GM21619 (cell line): ENCODE data around the gene EEF1A2.

ENCODE experiments used
- ATAC-seq: cut with Tn5 transposase; IDR thresholded peaks from one replicate; pipeline ENCODE4 v1.9.1; 2021; ENCODE audit not compliant: unreplicated experiment

The EEF1A2 gene

DNA sequence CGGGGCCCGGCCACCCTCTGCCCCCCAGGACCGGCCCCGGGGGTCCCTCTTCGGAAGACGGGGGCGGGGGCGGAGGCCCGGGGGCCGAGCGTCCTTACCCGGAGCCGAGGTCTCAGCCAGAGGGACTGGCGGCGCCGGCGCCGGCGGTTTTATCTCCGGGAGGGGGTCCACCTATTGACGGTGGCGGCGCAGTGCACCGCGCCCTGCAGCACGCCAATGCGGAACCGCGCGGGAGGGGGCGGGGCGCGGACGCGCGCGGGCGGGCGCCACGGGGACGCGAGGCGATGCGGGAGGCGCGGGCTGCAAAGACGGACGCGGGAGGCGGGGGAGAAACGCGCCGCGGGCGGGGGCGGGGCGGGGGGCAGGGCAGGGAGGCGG lies at the start of gene EEF1A2:
TSS of gene EEF1A2 (minus strand) at position 124 of the 378 bp plus-strand sequence. CDS start 1,320 bp downstream, outside the sequence.
- no peak for ATAC-seq

DNA sequence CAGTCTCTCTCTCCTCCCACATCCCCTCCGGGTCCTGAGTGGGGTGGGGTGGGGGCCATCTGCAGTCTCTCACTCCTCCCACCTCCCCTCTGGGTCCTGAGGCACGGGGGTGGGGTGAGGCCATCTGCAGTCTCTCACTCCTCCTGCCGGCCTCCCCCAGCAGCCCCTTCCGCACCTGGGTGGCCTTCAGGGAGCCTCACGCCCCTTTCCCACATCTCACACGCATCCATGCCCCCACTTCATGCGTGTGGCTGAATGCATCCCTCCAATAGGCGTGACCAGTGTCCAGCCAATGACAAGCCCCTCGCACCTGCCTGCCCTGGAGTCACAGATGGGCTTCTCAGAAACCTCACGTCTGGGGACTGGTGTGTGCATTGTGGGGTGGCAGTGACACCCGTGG lies 49.7 kb upstream of the EEF1A2 start:
- no peak for ATAC-seq

DNA sequence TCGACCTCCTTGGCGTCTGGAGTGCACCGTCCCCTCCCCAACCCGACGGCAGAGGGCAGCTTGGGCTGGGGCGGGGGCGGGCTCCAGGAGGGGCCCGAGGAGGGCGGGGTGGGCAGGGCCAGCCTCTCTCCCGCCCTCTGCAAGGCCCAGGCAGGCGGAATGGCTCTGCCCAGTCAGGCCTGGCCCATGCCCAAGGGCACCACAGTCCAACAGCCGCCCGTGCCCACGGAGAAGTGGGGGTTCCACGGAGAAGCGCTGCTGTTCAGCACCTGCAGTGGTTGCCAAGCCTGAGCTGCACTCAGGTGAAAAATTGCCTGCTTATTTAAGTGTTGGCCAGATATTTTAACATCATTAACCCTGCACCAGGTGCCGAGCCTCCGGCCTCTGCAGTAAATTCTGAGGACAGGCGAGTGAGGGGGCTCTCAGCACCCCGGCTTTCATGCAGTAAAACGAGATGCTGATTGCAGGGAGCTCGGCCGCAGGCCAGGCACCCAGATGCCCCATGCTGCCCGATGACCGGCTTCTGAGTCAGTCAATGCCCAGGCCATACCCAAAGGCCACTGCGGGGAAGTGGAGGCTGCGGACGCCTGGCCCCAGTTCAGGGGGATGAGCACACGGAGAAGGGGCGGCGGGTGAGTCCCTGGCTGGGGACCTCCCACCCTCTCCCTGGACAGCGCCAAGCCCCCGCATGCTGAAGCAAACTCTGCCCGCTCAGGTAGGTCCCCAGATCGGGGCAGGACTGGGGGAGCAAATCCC lies 49.0 kb upstream of the EEF1A2 start, which contains the start of gene SRMS:
TSS of gene SRMS (minus strand) at position 25 of the 756 bp plus-strand sequence. CDS start 286 bp downstream, outside the sequence.
- ATAC-seq, result no peak

DNA sequence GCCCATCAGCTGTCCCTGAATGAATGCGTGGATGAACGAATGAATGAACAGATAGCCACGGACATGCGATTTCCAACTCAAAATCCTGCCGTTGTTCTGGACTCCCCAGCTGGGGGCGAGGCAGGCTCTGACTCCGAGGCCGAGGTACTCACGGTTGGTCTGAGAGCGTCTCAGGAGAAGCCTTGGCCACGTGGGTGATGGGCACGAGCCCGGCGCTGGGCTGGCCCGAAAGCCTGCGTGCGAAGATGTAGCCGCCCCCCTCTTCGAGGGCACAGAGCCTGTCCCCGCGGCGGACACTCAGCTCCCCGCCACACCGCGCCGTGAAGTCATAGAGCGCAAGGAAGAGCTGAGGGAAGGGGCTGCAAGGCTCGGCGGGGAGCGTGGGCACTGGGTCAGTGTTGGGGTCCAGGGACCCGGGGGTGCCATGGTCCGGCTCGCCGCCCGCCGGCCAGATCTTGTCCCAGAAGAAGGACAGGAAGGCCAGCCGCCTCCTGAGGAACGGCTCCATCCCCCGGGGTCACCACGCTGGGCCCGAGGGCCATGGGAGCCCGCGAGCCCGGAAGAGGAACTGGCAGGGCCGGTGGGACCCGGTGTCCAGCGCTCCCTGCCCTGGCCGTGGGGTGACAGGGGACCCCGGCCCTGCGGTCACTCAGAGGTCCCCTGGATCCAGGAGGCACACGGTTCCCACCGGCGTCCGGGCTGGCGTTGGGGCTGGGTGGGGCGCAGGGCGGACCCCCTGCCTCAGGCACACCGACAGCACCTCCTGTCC lies 48.3 kb upstream of the EEF1A2 start:
- ATAC-seq, result no peak

DNA sequence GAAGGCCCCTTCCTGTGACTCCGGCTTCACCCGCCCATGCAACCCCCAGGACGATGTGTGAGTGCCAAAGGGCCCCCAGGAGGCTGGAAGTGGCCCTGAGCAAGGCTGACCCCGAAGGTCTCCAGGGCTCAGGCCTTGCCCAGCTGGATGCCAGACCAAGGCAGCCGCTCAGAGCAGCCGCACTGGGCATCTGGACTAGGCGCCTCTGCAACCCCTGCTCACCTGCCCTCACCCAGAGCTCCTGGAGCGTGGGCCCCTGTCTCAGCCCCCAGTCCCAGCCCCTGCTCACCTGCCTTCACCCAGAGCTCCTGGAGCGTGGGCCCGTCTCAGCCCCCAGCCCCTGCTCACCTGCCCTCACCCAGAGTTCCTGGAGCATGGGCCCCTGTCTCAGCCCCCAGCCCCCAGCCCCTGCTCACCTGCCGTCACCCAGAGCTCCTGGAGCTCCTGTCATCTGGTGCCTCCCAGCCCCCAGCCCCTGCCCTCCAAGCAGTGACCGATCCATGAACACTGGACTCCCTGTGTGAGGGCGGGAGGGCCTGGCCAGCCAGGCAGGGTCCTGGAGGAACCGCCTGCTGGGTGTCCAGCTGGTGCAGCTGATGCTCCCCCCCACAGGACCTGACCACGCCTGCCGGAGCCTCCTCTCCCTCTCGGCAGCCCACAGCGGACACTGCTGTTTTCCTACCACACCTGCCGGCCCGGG lies 47.5 kb upstream of the EEF1A2 start:
- no peak for ATAC-seq

DNA sequence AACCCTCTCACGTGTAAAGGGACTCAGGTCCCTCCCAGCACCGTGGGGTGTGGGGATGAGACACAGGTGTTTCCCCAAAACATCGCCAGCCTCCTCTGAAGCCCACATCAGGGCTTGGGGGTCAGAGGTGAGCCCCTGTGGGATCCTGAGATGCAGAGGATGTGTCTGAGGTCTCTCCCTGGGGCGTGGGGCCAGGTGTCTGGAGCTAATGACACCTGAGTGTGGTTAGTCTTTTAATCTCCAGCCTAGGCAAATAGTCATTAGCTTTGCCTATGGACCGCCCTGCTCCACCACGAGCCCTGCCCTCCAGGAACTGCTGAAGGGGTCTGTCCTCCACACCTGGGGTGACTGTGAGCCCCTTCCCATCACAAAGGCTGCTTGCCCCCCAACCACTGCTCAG lies 46.9 kb upstream of the EEF1A2 start:
- ATAC-seq, result no peak

DNA sequence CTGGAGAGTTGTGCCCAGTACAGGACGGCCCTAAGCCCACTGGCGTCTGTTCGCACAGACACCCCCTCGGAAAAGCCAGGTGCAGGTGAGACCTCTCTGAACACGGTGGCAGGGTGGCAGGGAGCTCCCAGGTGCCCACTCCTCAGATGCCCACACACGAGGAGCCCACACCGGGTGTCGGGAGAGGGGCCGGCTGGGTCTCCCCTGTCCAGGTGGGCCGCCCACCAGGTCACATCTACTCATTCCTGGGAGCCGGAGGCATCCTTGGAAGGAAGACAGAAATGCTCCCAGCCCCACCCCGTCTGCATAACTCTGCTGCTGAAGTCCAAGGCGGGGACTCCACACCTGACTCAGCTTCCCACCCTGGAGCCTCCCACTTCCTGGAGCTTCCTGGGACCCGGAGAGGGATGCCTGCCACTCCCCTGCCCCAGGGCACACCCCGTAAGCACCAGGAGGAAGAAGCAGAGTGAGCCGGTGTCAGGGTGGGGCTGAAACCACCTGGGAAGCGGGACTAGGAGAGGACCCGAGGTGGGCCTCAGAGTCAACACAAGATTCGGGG lies 46.2 kb upstream of the EEF1A2 start:
- ATAC-seq, result no peak

DNA sequence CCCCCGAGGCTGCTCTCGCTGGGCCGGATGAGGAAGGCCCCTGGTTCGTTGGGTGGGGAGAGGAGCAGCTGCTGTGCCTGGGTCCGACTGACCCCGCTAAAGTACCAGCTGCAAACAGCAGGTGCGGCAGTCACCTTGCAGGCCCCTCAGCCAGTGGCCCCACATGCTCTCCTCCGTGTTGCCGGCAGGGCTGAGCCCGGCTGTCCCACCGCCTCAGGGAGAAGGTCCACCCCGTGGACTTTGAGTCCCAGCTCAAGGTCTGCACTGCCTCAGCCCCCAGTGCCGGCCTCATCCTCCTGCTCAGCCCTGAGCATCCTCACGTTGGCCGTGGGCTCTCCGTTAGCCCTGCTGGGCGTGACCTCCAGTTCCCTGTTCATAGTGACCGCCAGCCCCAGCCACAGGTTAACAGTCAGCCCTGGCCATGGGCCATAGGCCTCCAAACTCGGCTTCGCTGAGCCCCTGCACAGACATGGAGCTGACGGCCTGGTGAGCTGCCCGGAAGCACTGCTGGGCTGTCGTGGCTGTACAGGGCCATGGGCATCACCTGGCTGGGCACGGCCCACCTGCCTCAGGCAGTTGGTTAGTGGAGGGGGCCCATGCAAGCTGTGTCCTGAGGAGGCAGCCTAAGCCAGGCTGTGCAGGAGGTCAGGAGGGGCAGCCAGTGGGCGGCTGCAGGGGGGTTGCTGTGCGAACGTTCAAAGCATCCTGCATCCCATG lies 45.5 kb upstream of the EEF1A2 start:
- no peak for ATAC-seq

DNA sequence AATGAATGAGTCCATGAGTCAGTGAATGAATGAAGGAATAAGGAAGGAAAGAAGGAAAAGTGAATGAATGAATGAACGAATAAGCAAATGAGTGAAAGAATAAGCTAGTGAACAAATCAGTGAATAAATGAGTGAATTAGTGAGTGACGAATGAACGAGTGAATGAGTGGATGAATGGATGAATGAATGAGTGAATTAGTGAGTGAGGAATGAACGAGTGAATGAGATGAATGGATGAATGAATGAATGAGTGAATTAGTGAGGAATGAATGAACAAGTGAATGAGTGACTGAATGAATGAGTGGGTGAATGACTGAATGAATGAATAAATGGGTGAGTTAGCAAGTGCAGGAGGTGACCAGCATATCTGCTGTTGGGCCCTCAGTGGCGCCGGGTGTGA lies 44.9 kb upstream of the EEF1A2 start:
- no peak for ATAC-seq

DNA sequence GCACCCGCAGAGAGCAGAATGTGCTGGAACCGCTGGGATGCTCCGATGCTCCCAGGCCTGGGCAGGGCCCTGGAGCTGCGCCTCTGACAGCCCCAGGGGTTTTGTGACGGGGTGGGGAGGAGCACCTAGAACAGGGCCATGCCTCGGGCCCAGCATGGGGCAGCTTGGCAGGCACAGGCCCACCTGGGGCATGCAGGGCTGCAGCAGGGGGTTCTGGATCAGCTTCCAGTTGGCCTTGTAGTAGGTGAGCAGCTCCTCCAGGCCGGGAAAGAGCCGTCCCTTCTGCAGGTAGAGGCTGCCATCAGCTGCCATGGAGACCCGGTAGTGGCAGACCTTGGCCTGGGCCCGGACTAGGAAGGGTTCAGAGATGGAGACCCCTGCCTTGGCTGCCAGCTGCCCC lies 44.2 kb upstream of the EEF1A2 start:
- no peak for ATAC-seq

DNA sequence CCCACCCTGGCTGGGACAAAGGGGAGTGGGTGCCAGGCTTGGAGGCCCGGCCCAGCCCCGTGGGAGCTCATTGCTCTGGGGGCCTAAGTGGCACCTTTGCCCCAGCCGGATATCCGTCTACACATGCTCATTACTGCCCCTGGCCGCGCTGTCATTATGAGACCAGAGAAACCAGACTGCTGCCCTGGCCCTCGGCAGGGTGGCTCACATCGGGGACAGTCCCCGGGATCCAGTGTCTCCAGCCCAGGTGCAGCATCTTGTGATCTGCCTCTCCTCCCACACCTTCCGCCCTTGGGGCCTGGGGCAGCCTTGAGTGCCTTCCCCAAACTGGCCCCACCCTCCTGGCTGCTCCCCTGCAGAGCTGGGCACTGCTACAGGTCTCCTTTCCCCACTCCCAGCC lies 43.8 kb upstream of the EEF1A2 start:
- ATAC-seq, result no peak

DNA sequence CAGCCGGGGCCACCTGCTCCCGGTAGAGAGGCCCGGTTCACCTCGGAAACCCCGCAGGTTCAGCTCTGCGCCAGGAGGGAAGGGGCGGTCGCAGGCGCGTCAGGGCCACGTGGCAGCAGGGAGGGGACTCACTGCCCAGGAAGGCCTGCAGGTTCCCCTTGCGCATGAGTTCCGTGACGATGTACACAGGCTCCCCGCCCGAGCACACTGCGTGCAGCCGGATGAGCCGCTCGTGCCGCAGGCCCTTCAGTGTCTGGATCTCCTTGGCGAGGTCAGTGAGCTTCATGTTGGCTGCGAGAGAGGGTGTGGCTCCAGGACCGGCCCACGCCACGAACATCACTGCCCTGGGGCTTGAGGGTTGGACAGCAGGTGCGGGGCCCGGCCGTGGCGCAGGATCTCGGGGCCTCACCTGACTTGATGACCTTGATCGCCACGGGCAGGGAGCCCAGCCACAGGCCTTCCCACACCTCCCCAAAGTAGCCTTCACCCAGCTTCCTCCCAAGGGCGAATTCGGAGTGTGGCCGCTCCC lies 43.2 kb upstream of the EEF1A2 start:
- no peak for ATAC-seq

DNA sequence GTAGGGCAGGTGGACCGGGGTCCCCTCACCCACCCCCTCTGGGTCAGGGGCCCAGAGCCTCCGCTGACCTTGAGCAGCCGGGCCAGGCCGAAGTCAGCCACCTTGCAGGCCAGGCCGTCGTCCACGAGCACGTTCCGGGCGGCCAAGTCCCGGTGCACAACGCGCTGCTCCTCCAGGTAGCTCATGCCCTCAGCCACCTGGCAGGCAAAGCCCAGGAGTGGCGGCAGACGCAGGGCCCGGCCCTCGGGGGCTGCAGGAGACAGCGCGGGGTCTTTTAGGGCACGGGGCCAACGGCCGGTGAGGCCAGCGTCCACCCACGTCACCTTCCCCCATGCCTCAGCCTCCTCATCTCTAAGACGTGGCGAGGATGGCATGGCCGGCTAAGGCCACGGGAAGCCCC lies 42.5 kb upstream of the EEF1A2 start:
- no peak for ATAC-seq

DNA sequence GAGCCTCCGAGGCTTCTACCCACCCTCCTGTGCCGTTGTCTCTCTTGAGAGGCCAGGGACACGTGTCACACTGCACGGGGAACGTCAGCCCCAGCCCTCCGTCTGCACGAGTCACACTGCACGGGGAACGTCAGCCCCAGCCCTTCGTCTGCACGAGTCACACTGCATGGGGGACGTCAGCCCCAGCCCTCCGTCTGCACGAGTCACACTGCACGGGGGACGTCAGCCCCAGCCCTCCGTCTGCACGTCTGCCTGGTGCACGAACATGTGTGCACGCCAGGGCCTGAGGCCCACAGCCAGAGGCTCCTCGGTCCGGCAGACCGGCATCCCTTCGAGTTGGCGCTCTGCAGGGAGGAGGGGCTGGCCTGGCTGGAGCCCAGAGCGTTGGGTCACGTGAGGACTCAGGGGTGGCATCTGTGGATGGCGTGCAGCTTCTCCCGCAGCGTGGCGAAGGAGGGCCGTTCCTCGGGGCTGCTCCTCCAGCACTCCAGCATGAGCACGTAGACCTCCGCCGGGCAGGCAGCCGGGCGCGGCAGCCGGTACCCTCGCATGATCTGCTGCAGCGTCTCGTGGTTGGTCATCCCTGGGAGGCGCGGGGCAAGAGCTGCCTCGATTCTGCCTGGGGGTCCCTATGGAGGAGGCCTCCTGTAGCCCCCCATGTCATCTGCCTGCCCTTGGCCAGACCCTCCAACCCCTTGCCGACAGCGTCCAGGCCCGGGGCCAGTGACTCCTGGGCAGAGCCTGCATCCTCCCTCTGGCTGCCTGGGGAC lies 41.7 kb upstream of the EEF1A2 start:
- ATAC-seq, result no peak

DNA sequence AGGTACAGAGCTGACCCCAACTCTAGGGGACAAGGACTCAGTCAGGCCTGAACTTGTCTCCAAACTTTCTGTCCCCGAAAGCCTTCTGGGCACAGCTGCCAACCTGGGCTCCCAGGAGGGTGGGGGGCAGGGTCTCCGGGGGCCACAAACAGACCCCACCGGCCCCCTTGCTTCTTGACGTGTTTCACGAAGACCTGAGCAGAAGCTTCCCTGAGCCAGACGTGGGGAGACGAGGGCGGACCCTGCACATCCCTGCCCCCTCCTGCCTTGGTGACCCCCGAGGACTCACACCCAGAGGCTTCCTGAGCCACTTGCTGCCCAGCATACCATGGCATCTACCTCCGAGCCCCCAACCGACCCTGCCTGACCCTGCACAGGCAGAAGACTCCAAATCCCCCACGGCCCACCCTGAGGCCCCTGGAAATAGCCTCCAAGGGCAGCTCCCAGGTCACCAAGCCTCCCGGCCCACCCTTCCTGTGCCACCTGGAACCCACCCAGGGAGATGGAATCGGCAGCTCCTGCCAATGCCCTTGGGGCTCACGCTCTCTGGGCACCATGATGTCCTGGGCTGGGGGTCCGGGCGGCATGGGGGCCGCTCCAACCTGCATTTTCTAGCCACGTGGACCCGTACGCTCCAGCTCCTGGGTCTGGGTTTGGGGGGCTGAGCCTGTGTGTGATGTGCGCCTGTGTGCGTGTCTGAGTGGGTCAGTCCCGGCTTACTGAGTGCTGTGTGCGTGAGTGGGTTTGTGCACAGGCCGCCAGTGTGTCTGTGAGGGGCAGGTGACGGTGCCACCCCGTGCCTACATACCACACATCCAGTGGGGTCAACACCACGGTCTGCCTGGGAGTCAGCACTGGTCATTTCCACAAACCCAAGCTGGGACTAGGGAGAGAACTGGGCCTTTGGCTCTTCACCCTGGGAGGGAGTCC lies 40.8 kb upstream of the EEF1A2 start:
- ATAC-seq, result no peak

DNA sequence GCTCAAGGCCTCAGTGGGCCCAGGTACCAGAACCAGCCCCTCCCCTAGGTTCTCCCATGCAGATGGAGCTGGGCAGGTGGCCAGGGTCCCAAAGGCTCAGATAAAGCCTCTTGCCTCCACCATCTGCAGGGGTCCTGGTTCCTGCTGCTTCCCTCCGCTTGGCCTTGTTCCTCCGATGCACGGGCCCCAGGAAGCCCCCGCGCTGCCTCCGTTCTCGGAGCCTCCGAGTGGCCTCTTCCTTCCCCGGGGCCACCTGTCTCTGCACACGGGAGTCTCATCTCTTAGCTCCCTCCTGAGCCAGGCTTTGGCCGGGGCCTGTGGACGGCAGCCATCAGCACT lies 40.2 kb upstream of the EEF1A2 start:
- no peak for ATAC-seq

DNA sequence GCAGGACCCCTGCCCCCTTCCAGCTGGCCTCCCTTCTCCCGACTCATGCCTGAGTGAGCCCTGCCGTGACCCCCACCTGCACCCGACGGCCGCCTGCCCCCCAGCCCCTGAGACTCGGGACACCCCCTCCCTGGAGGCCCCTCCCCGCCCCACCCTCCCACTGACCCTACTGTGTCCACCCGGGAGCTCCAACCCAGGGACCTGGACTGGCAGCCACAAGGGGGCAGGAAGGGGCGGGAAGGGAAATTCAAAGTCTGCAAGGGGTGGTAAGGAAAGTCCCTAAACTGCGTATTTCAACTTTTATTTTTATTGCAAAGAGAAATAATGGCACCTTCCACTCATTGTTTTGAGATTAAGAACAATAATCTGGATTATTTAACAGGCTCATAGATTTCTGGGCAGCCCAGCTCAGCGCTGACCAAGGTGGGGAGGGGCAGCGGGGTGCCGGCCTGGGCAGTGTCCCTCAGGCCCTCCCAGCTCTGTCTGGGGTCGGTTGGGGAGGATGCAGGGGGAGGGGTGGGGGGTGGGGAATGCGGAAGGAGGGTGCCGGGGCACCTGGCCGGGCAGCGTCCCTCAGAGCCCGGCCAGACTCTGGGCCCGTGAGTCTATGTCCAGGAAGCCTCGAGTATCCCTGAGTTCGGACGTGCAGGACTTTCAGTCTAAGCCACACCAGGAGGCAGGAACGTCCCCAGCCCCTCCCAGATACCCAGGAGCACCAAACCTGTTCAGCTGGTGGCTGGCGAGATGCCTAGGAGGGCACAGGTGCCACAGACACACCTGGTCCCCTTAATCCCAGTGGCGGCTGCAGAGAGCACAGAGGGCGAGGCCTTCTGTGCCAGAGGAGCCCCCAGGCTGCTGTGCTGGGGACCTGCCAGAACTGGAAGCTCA lies 39.6 kb upstream of the EEF1A2 start:
- no peak for ATAC-seq
